ENCODE results near the gene NPBWR2.

- TF ChIP-seq CTCF (IDR thresholded peaks at IDR 0.05) (no peak), USF2 (CRISPR knock-in tag; IDR thresholded peaks at IDR 0.05) (no peak), NR3C1 (CRISPR knock-in tag; conservative IDR thresholded peaks at IDR 0.05; ENCODE audit: low read depth) (no peak), IRF1 (CRISPR knock-in tag; IDR thresholded peaks at IDR 0.05) (no peak), NFATC4 (CRISPR knock-in tag; IDR thresholded peaks at IDR 0.05) (no peak), CREB1 (CRISPR knock-in tag; IDR thresholded peaks at IDR 0.05) (no peak), ATF2 (CRISPR knock-in tag; IDR thresholded peaks at IDR 0.05; ENCODE audit: borderline replicate concordance, low read depth) (no peak), ZNF425 (CRISPR knock-in tag; conservative IDR thresholded peaks at IDR 0.05) (no peak), ESRRA (CRISPR knock-in tag; IDR thresholded peaks at IDR 0.05; ENCODE audit: borderline replicate concordance) (no peak), ZNF121 (CRISPR knock-in tag; IDR thresholded peaks at IDR 0.05) (no peak), FOXK1 (CRISPR knock-in tag; IDR thresholded peaks at IDR 0.05) (no peak), PREB (CRISPR knock-in tag; IDR thresholded peaks at IDR 0.05; ENCODE audit: borderline replicate concordance) (no peak)
These were observed 41.2 kb upstream of the NPBWR2 start for GRCh38 chr20:64148581-64148980.

All from WTC11 (cell line).